Endothelial cell of umbilical vein (primary cell): Measurements from ENCODE around the gene UTS2B.

Source experiments
- CTCF ChIP-seq, 2 donors: IDR thresholded peaks; 1 replicate in 1 of 2; 2 replicates in 1 of 2; pipeline ENCODE4 v1.5.1; 2011; ENCODE audit warnings: low read length in 2 of 2, mild to moderate bottlenecking in 2 of 2, moderate library complexity in 2 of 2, control low read depth in 1 of 2, inconsistent platforms in 1 of 2, low read depth in 1 of 2; ENCODE audit not compliant: insufficient read depth in 1 of 2; ENCODE audit errors: extremely low read depth in 1 of 2
- EZH2 ChIP-seq: IDR thresholded peaks from 2 replicates; pipeline ENCODE4 v1.6.1; 2012; ENCODE audit warnings: borderline replicate concordance, low read depth, mild to moderate bottlenecking, moderate library complexity, low read length, inconsistent platforms; ENCODE audit not compliant: severe bottlenecking
- MAX ChIP-seq: IDR thresholded peaks from 2 replicates; pipeline ENCODE4 v1.6.1; 2011; ENCODE audit not compliant: insufficient read depth, insufficient read length
- MYC ChIP-seq: IDR thresholded peaks from one replicate; pipeline ENCODE4 v1.6.1; 2011; ENCODE audit warnings: mild to moderate bottlenecking, low read depth, low read length
- POLR2A ChIP-seq: IDR thresholded peaks from 2 replicates; pipeline ENCODE4 v1.6.1; 2012; ENCODE audit warnings: low read depth, mild to moderate bottlenecking, control low read depth, low read length

- TF ChIP-seq MYC = no peak
- no peak for TF ChIP-seq MAX
- no peak for TF ChIP-seq CTCF (IDR thresholded peaks at IDR 0.05; ENCODE audit: extremely low read depth in 1 of 2, insufficient read depth in 1 of 2, low read depth in 1 of 2, low read length in 2 of 2)
- no peak for TF ChIP-seq EZH2
- TF ChIP-seq POLR2A = no peak
Measured at GRCh38 chr3:191237047-191237882, 93.1 kb downstream of the UTS2B start.
